ENCODE data around the gene EIF1AD. TPM values are rescaled to one million over a fixed set of nuclear protein-coding genes. Genes with fewer than 3 reads are reported as not detected.

EIF1AD gene
- total RNA-seq, 1 donor from 2014 or later, result 34.9 TPM

- H3K27me3 Mint-ChIP-seq (ENCODE audit: unreplicated experiment), result peaks cover 11% of the 10 kb centered on the region
- no peak overlapping the region for H3K27ac Mint-ChIP-seq (ENCODE audit: unreplicated experiment)
- H3K36me3 Mint-ChIP-seq (ENCODE audit: low read depth, unreplicated experiment), result peaks cover 54% of the 10 kb centered on the region
- DNase-seq (ENCODE audit: low spot score), result no peak
- H3K4me1 Mint-ChIP-seq (ENCODE audit: unreplicated experiment), result peaks cover under 1% of the 10 kb centered on the region
- peak overlapping the region; percentile 33 for H3K4me3 Mint-ChIP-seq (ENCODE audit: unreplicated experiment)
- no peaks in the 10 kb centered on the region for H3K9me3 Mint-ChIP-seq (ENCODE audit: unreplicated experiment)
- TF ChIP-seq CTCF (IDR thresholded peaks at IDR 0.05; ENCODE audit: unreplicated experiment), result no peak
These were observed 33.1 kb downstream of the EIF1AD start for GRCh38 chr11:65968600-65969482.

- no peak overlapping the region for H3K4me3 Mint-ChIP-seq (ENCODE audit: unreplicated experiment)
- no peak overlapping the region for H3K27ac Mint-ChIP-seq (ENCODE audit: unreplicated experiment)
- peaks cover 17% of the 10 kb centered on the region for H3K27me3 Mint-ChIP-seq (ENCODE audit: unreplicated experiment)
- no peak for TF ChIP-seq CTCF (IDR thresholded peaks at IDR 0.05; ENCODE audit: unreplicated experiment)
- H3K36me3 Mint-ChIP-seq (ENCODE audit: low read depth, unreplicated experiment), result peaks cover 51% of the 10 kb centered on the region
- H3K4me1 Mint-ChIP-seq (ENCODE audit: unreplicated experiment), result peaks cover 13% of the 10 kb centered on the region
- DNase-seq (ENCODE audit: low spot score), result no peak
- no peaks in the 10 kb centered on the region for H3K9me3 Mint-ChIP-seq (ENCODE audit: unreplicated experiment)
These were observed 34.5 kb downstream of the EIF1AD start for GRCh38 chr11:65967329-65967934.

GRCh38 chr11:65965986-65966762, 35.8 kb downstream of the EIF1AD start:
- H3K9me3 Mint-ChIP-seq (ENCODE audit: unreplicated experiment), result no peaks in the 10 kb centered on the region
- TF ChIP-seq CTCF (IDR thresholded peaks at IDR 0.05; ENCODE audit: unreplicated experiment), result no peak
- no peak overlapping the region for H3K27ac Mint-ChIP-seq (ENCODE audit: unreplicated experiment)
- peaks cover 46% of the 10 kb centered on the region for H3K36me3 Mint-ChIP-seq (ENCODE audit: low read depth, unreplicated experiment)
- H3K4me1 Mint-ChIP-seq (ENCODE audit: unreplicated experiment), result peaks cover 20% of the 10 kb centered on the region
- no peak for DNase-seq (ENCODE audit: low spot score)
- peaks cover 22% of the 10 kb centered on the region for H3K27me3 Mint-ChIP-seq (ENCODE audit: unreplicated experiment)
- peak overlapping the region; percentile 22 for H3K4me3 Mint-ChIP-seq (ENCODE audit: unreplicated experiment)

GRCh38 chr11:65964906-65965305, 37.1 kb downstream of the EIF1AD start:
- Mint-ChIP-seq H3K36me3 (ENCODE audit: low read depth, unreplicated experiment) (peaks cover 39% of the 10 kb centered on the region), H3K4me3 (ENCODE audit: unreplicated experiment) (peak overlapping the region; percentile 76), H3K9me3 (ENCODE audit: unreplicated experiment) (no peaks in the 10 kb centered on the region), H3K27me3 (ENCODE audit: unreplicated experiment) (peaks cover 22% of the 10 kb centered on the region), H3K27ac (ENCODE audit: unreplicated experiment) (peak overlapping the region; percentile 85), H3K4me1 (ENCODE audit: unreplicated experiment) (peaks cover 23% of the 10 kb centered on the region)
- TF ChIP-seq CTCF (IDR thresholded peaks at IDR 0.05; ENCODE audit: unreplicated experiment), result no peak
- DNase-seq (ENCODE audit: low spot score), result no peak

All from endothelial cell (in vitro differentiated cells).